ENCODE data around the gene CFAP46.
"Not testable (repeated sequence)": the region's sequence is repeated elsewhere in the genome, so short reads cannot be mapped to it uniquely, and the experiment has no call there.

GRCh38 chr10:132902656-132903575, 39.5 kb downstream of the CFAP46 start:
- TF ChIP-seq CTCF (IDR thresholded peaks at IDR 0.05); POLR2A (IDR thresholded peaks at IDR 0.05; ENCODE audit: low read depth); POLR2AphosphoS5 (IDR thresholded peaks at IDR 0.05): not testable (repeated sequence)
